ENCODE data around the gene BEX3.

Gene BEX3

GRCh38 chrX:103386332-103386731 is 10.0 kb downstream of the BEX3 start:
- Histone ChIP-seq H3K4me3 (replicated peaks; ENCODE audit: insufficient read depth, low read length) (no peak overlapping the region), H3K27ac (replicated peaks) (no peak overlapping the region), H3K27me3 (ENCODE audit: insufficient read depth, poor library complexity, severe bottlenecking) (no peaks in the 10 kb centered on the region)
- DNase-seq (ENCODE audit: low read depth in 1 of 2, low spot score in 1 of 2), result no peak
- no peak for TF ChIP-seq CTCF (IDR thresholded peaks at IDR 0.05; ENCODE audit: insufficient read depth, low read length)
- TF ChIP-seq POLR2AphosphoS5 (IDR thresholded peaks at IDR 0.05; ENCODE audit: low read depth), result no peak
- no peak for TF ChIP-seq SPI1 (IDR thresholded peaks at IDR 0.05; ENCODE audit: borderline replicate concordance, low read depth)
- TF ChIP-seq GABPA (IDR thresholded peaks at IDR 0.05; ENCODE audit: low read depth), result no peak
- TF ChIP-seq REST (IDR thresholded peaks at IDR 0.05; ENCODE audit: insufficient replicate concordance, low read depth), result no peak

DNA sequence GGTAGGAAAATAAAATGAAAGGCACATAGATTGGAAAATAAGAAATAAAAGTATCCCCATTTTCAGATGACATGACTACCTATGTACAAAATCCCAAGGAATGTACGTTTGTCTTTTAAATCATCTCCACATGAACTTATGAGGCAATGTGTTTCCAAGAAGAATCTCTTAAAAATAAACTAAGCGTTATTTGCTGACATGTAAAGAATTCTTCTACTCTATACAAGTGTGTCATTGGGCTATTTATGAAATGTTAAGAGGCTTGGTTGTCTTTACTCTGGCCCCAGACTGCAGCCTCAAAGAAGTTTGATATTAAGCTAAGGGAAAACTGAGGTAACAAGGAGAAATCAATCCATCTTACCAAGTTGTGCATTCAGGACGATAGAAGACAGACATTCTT is 17.1 kb downstream of the BEX3 start:
- no peak for DNase-seq (ENCODE audit: low read depth in 1 of 2, low spot score in 1 of 2)
- no peak for TF ChIP-seq SPI1 (IDR thresholded peaks at IDR 0.05; ENCODE audit: borderline replicate concordance, low read depth)
- Histone ChIP-seq H3K4me3 (replicated peaks; ENCODE audit: insufficient read depth, low read length) (no peak overlapping the region), H3K27ac (replicated peaks) (no peak overlapping the region), H3K27me3 (ENCODE audit: insufficient read depth, poor library complexity, severe bottlenecking) (peaks cover 2% of the 10 kb centered on the region)

GRCh38 chrX:103396186-103396585 is 19.8 kb downstream of the BEX3 start:
- no peak for DNase-seq (ENCODE audit: low read depth in 1 of 2, low spot score in 1 of 2)
- Histone ChIP-seq H3K4me3 (replicated peaks; ENCODE audit: insufficient read depth, low read length) (no peak overlapping the region), H3K27ac (replicated peaks) (no peak overlapping the region), H3K27me3 (ENCODE audit: insufficient read depth, poor library complexity, severe bottlenecking) (peaks cover 2% of the 10 kb centered on the region)
- TF ChIP-seq CTCF (IDR thresholded peaks at IDR 0.05; ENCODE audit: insufficient read depth, low read length), result no peak
- TF ChIP-seq SPI1 (IDR thresholded peaks at IDR 0.05; ENCODE audit: borderline replicate concordance, low read depth), result no peak
- no peak for TF ChIP-seq POLR2AphosphoS5 (IDR thresholded peaks at IDR 0.05; ENCODE audit: low read depth)
- TF ChIP-seq GABPA (IDR thresholded peaks at IDR 0.05; ENCODE audit: low read depth), result no peak
- TF ChIP-seq REST (IDR thresholded peaks at IDR 0.05; ENCODE audit: insufficient replicate concordance, low read depth), result no peak

GRCh38 chrX:103396660-103397059 is 20.3 kb downstream of the BEX3 start:
- H3K27ac ChIP-seq (replicated peaks), result no peak overlapping the region
- H3K27me3 ChIP-seq (ENCODE audit: insufficient read depth, poor library complexity, severe bottlenecking), result peaks cover 2% of the 10 kb centered on the region
- TF ChIP-seq CTCF (IDR thresholded peaks at IDR 0.05; ENCODE audit: insufficient read depth, low read length) (no peak), GABPA (IDR thresholded peaks at IDR 0.05; ENCODE audit: low read depth) (no peak), REST (IDR thresholded peaks at IDR 0.05; ENCODE audit: insufficient replicate concordance, low read depth) (no peak), POLR2AphosphoS5 (IDR thresholded peaks at IDR 0.05; ENCODE audit: low read depth) (no peak), SPI1 (IDR thresholded peaks at IDR 0.05; ENCODE audit: borderline replicate concordance, low read depth) (no peak)
- DNase-seq (ENCODE audit: low read depth in 1 of 2, low spot score in 1 of 2), result no peak
- H3K4me3 ChIP-seq (replicated peaks; ENCODE audit: insufficient read depth, low read length), result no peak overlapping the region
